Activated B cell treated with CpG ODN at 0.5 μM for 24 hours (primary cell): ENCODE measurements around the gene RELCH. TPM values are rescaled to one million over a fixed set of nuclear protein-coding genes. Genes with fewer than 3 reads are reported as not detected.

Experiments
- ATAC-seq: fragments of 200-7000 bp; cut with Tn5 transposase; one replicate; pipeline ENCODE4 v1.10.0; 2021; ENCODE audit warnings: low read depth, mild to moderate bottlenecking, moderate library complexity
- CTCF ChIA-PET: fragments of 350-600 bp; sonication (Branson Sonifier 250); formaldehyde crosslinking; loops from one replicate; lab custom pipeline; 2021; ENCODE audit warnings: antibody characterized with exemption; lab: Charles Lee
- POLR2A ChIA-PET: fragments of 350-600 bp; sonication (Branson Sonifier 250); formaldehyde crosslinking; loops from one replicate; lab custom pipeline; 2021; ENCODE audit warnings: antibody characterized with exemption; lab: Charles Lee
- DNase-seq: peaks from one replicate; pipeline ENCODE4 v3.0.0; 2022
- H3K27ac Mint-ChIP-seq: one replicate; pipeline ENCODE4 v1.8.0; 2020; ENCODE audit warnings: mixed read lengths
- H3K27me3 Mint-ChIP-seq: one replicate; pipeline ENCODE4 v1.8.0; 2021; ENCODE audit warnings: mixed read lengths
- H3K36me3 Mint-ChIP-seq: one replicate; pipeline ENCODE4 v1.8.0; 2021; ENCODE audit warnings: low read depth, mixed read lengths
- H3K4me1 Mint-ChIP-seq: one replicate; pipeline ENCODE4 v1.8.0; 2021; ENCODE audit warnings: mixed read lengths
- H3K4me3 Mint-ChIP-seq: one replicate; pipeline ENCODE4 v1.8.0; 2020; ENCODE audit warnings: mild to moderate bottlenecking, mixed read lengths
- H3K9me3 Mint-ChIP-seq: one replicate; pipeline ENCODE4 v1.8.0; 2020; ENCODE audit warnings: mixed read lengths
- intact Hi-C: fragments of 100-400 bp; cut with micrococcal nuclease; formaldehyde crosslinking; loops from one replicate; pipeline ENCODE4 v1.15.1; 2024
- total RNA-seq: library from RNA; stranded (reverse); gene quantifications from 2 replicates; pipeline ENCODE4 v1.2.3, GENCODE V29; 2022
- TF ChIP-seq, protein P1 (sequence below): fragments of 200-600 bp; IDR thresholded peaks from one replicate; pipeline ENCODE4 v1.8.0; 2022; ENCODE audit warnings: antibody characterized with exemption, mild to moderate bottlenecking

The RELCH gene
- total RNA-seq, 1 donor from 2014 or later: 59.0 TPM

DNA sequence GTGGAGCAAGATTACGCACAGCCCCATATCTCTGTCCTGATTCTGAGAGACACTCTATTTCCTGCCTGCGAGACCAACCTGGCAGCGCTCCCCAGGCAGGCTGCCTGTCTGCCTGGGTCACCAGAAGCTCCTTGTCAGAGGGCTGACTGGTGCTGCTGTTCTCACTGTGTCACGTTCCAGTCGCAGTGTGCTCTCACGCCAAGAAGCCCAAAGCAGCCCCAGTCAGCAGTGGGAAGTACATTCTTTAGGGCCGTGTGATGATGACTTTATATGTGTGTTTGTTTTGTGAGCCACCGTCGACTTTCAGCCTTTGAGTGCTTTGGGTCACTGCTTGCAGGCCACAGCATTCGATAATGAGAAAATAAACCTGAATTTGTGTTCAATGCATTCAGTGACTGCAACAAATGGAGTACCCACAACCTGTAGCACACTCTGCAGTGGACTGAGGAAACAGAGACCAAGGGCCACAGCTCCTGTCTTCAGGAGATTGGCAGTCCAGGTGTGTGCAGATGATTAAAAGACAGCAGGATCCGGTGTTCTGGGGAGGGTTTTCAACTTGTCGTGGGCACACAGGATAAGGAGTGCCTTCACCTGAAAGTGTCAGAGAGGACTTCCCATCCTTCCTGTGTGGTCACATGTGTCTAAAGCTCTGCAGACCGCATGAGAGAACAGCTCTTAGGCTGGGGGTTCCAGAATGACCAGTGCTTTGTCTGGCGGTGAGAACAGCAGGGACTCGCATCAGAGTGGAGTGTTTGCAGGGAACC is 142.8 kb downstream of the RELCH start:
- intact Hi-C loops: loop anchor here (5.0 to 10.0 kb wide), 3 partner anchors 192 to 1095 kb away; partner anchors contain the start of genes VPS4B and ZCCHC2
- TF ChIP-seq, protein P1, sequence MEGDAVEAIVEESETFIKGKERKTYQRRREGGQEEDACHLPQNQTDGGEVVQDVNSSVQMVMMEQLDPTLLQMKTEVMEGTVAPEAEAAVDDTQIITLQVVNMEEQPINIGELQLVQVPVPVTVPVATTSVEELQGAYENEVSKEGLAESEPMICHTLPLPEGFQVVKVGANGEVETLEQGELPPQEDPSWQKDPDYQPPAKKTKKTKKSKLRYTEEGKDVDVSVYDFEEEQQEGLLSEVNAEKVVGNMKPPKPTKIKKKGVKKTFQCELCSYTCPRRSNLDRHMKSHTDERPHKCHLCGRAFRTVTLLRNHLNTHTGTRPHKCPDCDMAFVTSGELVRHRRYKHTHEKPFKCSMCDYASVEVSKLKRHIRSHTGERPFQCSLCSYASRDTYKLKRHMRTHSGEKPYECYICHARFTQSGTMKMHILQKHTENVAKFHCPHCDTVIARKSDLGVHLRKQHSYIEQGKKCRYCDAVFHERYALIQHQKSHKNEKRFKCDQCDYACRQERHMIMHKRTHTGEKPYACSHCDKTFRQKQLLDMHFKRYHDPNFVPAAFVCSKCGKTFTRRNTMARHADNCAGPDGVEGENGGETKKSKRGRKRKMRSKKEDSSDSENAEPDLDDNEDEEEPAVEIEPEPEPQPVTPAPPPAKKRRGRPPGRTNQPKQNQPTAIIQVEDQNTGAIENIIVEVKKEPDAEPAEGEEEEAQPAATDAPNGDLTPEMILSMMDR: no peak
- peaks cover 72% of the 10 kb centered on the region for H3K27me3 Mint-ChIP-seq
- ChIA-PET POLR2A (no interaction called here), CTCF (no interaction called here)
- DNase-seq: no peak
- no peak overlapping the region for H3K4me3 Mint-ChIP-seq
- H3K36me3 Mint-ChIP-seq: no peaks in the 10 kb centered on the region
- H3K27ac Mint-ChIP-seq: no peak overlapping the region
- peaks cover 11% of the 10 kb centered on the region for H3K4me1 Mint-ChIP-seq
- no peaks in the 10 kb centered on the region for H3K9me3 Mint-ChIP-seq
- ATAC-seq: no peak

DNA sequence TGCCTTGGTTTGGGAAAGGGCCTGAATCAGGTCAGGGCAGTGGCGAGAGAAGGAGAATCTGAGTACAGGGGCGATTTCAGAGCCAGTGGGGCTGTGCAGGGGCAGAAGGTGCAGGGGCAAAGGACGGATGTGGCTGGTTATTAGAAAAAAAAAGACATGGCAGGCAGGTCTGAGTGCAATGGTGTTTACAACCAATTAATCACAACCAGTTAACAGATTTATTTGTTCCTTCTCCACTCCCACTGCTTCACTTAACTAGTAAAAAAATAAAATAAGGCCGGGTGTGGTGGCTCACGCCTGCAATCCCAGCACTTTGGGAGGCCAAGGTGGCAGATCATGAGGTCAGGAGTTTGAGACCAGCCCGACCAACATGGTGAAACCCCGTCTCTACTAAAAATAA is 143.6 kb downstream of the RELCH start:
- intact Hi-C loops: no loop called here
- H3K4me3 Mint-ChIP-seq: no peak overlapping the region
- ATAC-seq (no peak), DNase-seq (no peak)
- H3K36me3 Mint-ChIP-seq: no peaks in the 10 kb centered on the region
- H3K27ac Mint-ChIP-seq: no peak overlapping the region
- POLR2A ChIA-PET: no interaction called here
- peaks cover 11% of the 10 kb centered on the region for H3K4me1 Mint-ChIP-seq
- CTCF ChIA-PET: no interaction called here
- TF ChIP-seq, protein P1: no peak
- H3K27me3 Mint-ChIP-seq: peaks cover 72% of the 10 kb centered on the region
- no peaks in the 10 kb centered on the region for H3K9me3 Mint-ChIP-seq

DNA sequence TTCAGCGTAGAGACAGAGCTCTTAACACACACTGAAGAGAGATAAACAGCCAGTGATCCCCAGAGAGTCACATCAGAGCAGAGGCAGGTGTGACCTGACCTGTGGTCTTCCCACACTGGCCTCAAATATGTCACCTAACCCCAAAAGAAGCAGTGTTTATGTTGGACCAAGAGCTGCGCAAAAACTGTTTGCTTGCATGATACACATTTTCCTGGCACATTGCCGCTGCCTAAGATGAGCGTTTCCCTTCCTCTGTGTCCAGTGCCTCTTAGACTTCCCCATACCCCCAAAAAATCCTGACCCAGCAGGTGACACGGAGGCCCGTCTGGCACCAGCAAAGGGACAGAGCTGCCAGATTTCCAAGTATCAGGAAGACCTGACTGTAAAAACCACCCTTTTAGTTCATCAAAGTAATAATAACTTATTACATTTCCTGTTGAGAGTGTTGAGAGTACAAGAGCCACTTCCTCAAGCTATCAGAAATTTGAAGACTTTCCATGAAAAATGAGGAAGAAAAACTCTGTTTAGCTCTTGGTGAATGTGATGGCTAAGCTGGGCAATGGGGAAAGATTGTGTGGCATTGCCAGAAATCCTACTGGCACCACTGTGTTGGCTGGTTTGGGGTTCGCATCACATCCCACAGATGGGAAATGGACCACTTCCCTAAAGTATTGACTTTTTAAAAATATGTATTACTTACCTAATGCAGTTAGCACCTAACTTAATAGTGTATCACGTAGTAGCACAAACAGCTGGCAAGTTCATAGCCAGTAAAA is 144.7 kb downstream of the RELCH start:
- intact Hi-C loops: no loop called here

DNA sequence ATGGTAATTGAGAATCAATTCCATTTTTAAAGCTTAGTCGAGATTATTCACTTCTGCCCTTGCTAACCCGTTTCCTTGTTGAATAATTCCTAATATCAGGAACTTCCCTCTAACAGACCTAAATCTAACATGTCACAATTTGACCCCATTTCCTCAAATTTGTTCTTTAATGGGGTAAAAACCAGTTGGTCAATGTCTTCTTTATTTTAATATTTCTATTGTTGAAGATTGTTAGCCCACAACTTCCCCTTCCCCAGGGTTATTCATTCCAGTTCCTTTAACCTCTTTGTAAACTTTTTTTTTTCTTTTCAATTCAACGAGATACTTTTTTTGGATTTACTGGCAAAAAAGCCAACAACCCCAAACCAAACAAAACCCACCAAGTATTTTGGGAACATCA is 145.4 kb downstream of the RELCH start:
- CTCF ChIA-PET: no interaction called here
- H3K4me1 Mint-ChIP-seq: no peaks in the 10 kb centered on the region
- H3K4me3 Mint-ChIP-seq: no peak overlapping the region
- intact Hi-C loops: no loop called here
- ATAC-seq (no peak), DNase-seq (no peak)
- no peak overlapping the region for H3K27ac Mint-ChIP-seq
- TF ChIP-seq, protein P1: no peak
- POLR2A ChIA-PET: interaction anchor here (1.4 kb wide), 1 partner anchor 145 kb away, joined by 5 read pairs; the partner anchor contains the start of genes PIGN and RELCH
- H3K27me3 Mint-ChIP-seq: peaks cover 57% of the 10 kb centered on the region
- no peaks in the 10 kb centered on the region for H3K36me3 Mint-ChIP-seq
- H3K9me3 Mint-ChIP-seq: no peaks in the 10 kb centered on the region

More for the DNA sequence above, 144.7 kb downstream of the RELCH start:
- Mint-ChIP-seq H3K27ac (no peak overlapping the region), H3K4me1 (peaks cover 2% of the 10 kb centered on the region), H3K27me3 (peaks cover 63% of the 10 kb centered on the region), H3K36me3 (no peaks in the 10 kb centered on the region), H3K4me3 (no peak overlapping the region), H3K9me3 (no peaks in the 10 kb centered on the region)
- ATAC-seq (no peak), DNase-seq (no peak)
- ChIA-PET CTCF (no interaction called here), POLR2A (interaction anchor here (1.4 kb wide), 1 partner anchor 145 kb away, joined by 5 read pairs; the partner anchor contains the start of genes PIGN and RELCH)
- TF ChIP-seq, protein P1: no peak
